HCT116 (cell line): ENCODE results near the gene SPTBN4. TPM values are rescaled to one million over a fixed set of nuclear protein-coding genes. Genes with fewer than 3 reads are reported as not detected.

ENCODE experiments used
- ATAC-seq: fragments of 200-7000 bp; cut with Tn5 transposase; 2 replicates; pipeline ENCODE4 v1.9.1; 2020; ENCODE audit warnings: mild to moderate bottlenecking, moderate library complexity
- BruUV-seq: library from RNA; stranded (reverse); fragments of 400-500 nt; replicated peaks from 2 replicates; lab custom pipeline; 2021; lab: Mats Ljungman, UMichigan
- CTCF ChIA-PET: fragments of 300-600 bp; sonication (Branson Sonifier 250); formaldehyde crosslinking; loops from one replicate; lab custom pipeline; 2021; ENCODE audit warnings: antibody characterized with exemption; lab: Charles Lee
- POLR2A ChIA-PET: fragments of 300-600, 350-600 bp; sonication (Branson Sonifier 250); formaldehyde crosslinking; loops from one replicate; lab custom pipeline; 2021; ENCODE audit warnings: antibody characterized with exemption; lab: Charles Lee
- RAD21 ChIA-PET, 2 experiments: fragments of 300-600 bp; sonication (Branson Sonifier 250); formaldehyde crosslinking; loops; one replicate each; lab custom pipeline; 2023; ENCODE audit warnings: low total read pairs in 2 of 2; ENCODE audit not compliant: uncharacterized antibody in 2 of 2, unreplicated experiment in 2 of 2, low non-redundant PET in 1 of 2; lab: Charles Lee
- DNase-seq: peaks from one replicate; pipeline ENCODE4 v3.0.0-alpha.2; 2010; ENCODE audit warnings: low read depth, low spot score
- H2AFZ ChIP-seq: fragments of 200-600 bp; shearing (Covaris generic), sonication (generic); 2 replicates; pipeline ENCODE4 v1.6.1; 2017; ENCODE audit warnings: low read depth, mixed run types, mixed read lengths, antibody characterized with exemption, low read length; ENCODE audit not compliant: poor library complexity, severe bottlenecking
- H3K27ac ChIP-seq: 2 replicates; pipeline ENCODE4 v1.5.1; 2012; ENCODE audit warnings: low read depth, low read length
- H3K27me3 ChIP-seq: fragments of 200-600 bp; sonication (generic); 2 replicates; pipeline ENCODE4 v1.6.1; 2016; ENCODE audit warnings: mixed run types, low read length, mixed read lengths; ENCODE audit not compliant: insufficient read depth
- H3K36me3 ChIP-seq, 2 experiments: fragments of 200-500 bp in 1 of 2; fragments of 200-600 bp in 1 of 2; sonication (Bioruptor generic) in 1 of 2; sonication (generic) in 1 of 2; 2 replicates each; pipeline versions ENCODE4 v1.5.1 to v1.6.1; 2014 to 2016; ENCODE audit warnings: low read length in 2 of 2, inconsistent platforms in 1 of 2, mixed read lengths in 1 of 2, mixed run types in 1 of 2; ENCODE audit not compliant: insufficient read depth in 2 of 2, control insufficient read depth in 1 of 2
- H3K4me1 ChIP-seq, 2 experiments: fragments of 200-600 bp in 1 of 2; sonication (generic) in 1 of 2; 2 replicates each; pipeline versions ENCODE4 v1.5.1 to v1.6.1; 2012 to 2017; ENCODE audit warnings: low read length in 2 of 2, inconsistent platforms in 1 of 2, mild to moderate bottlenecking in 1 of 2, mixed read lengths in 1 of 2, mixed run types in 1 of 2, moderate library complexity in 1 of 2; ENCODE audit not compliant: insufficient read depth in 2 of 2, control insufficient read depth in 1 of 2
- H3K4me2 ChIP-seq: fragments of 200-600 bp; sonication (generic); 2 replicates; pipeline ENCODE4 v1.6.1; 2017; ENCODE audit warnings: mixed run types, low read length, mixed read lengths
- H3K4me3 ChIP-seq, 2 experiments: fragments of 200-600 bp in 1 of 2; sonication (generic) in 1 of 2; replicated peaks in 1 of 2; 2 replicates each; pipeline ENCODE4 v1.5.1; 2011 to 2016; ENCODE audit warnings: low read length in 2 of 2, control low read depth in 1 of 2, low read depth in 1 of 2, mild to moderate bottlenecking in 1 of 2, mixed read lengths in 1 of 2, mixed run types in 1 of 2
- H3K79me2 ChIP-seq: fragments of 200-600 bp; sonication (generic); 2 replicates; pipeline ENCODE4 v1.6.1; 2017; ENCODE audit warnings: mild to moderate bottlenecking, mixed run types, low read length, moderate library complexity, mixed read lengths; ENCODE audit not compliant: insufficient read depth
- H3K9ac ChIP-seq: fragments of 200-600 bp; sonication (generic); 2 replicates; pipeline ENCODE4 v1.6.1; 2016; ENCODE audit warnings: low read length, mixed read lengths
- H3K9me2 ChIP-seq: fragments of 200-600 bp; sonication (generic), shearing (Covaris generic); 2 replicates; pipeline ENCODE4 v1.6.1; 2017; ENCODE audit warnings: mixed run types, mild to moderate bottlenecking, moderate library complexity; ENCODE audit not compliant: insufficient read depth
- H3K9me3 ChIP-seq, 2 experiments: fragments of 200-500 bp in 1 of 2; fragments of 200-600 bp in 1 of 2; sonication (Bioruptor generic) in 1 of 2; sonication (generic) in 1 of 2; 2 replicates each; pipeline ENCODE4 v1.6.1; 2014 to 2017; ENCODE audit warnings: low read length in 2 of 2, mixed read lengths in 2 of 2, inconsistent platforms in 1 of 2, low read depth in 1 of 2, mild to moderate bottlenecking in 1 of 2, mixed run types in 1 of 2, moderate library complexity in 1 of 2; ENCODE audit not compliant: control insufficient read depth in 1 of 2, insufficient read depth in 1 of 2
- H4K20me1 ChIP-seq: fragments of 200-600 bp; sonication (generic), shearing (Covaris generic); 2 replicates; pipeline ENCODE4 v1.6.1; 2017; ENCODE audit warnings: mixed run types, mild to moderate bottlenecking, moderate library complexity; ENCODE audit not compliant: insufficient read depth
- CBX3 ChIP-seq: IDR thresholded peaks from 2 replicates; pipeline ENCODE4 v1.6.1; 2012; ENCODE audit warnings: low read depth
- CEBPB ChIP-seq: IDR thresholded peaks from 2 replicates; pipeline ENCODE4 v1.6.1; 2012; ENCODE audit warnings: low read depth
- ELF1 ChIP-seq: IDR thresholded peaks from 2 replicates; pipeline ENCODE4 v1.6.1; 2012; ENCODE audit warnings: low read depth, borderline replicate concordance
- EZH2 ChIP-seq: fragments of 200-600 bp; sonication (generic); IDR thresholded peaks from 2 replicates; pipeline ENCODE4 v1.6.1; 2017; ENCODE audit warnings: antibody characterized with exemption, mixed run types
- EZH2phosphoT487 ChIP-seq: fragments of 200-600 bp; IDR thresholded peaks from 2 replicates; pipeline ENCODE4 v1.6.1; 2018; ENCODE audit warnings: antibody characterized with exemption, borderline replicate concordance
- FOSL1 ChIP-seq: IDR thresholded peaks from 2 replicates; pipeline ENCODE4 v1.6.1; 2012; ENCODE audit warnings: low read depth
- MAX ChIP-seq: IDR thresholded peaks from 2 replicates; pipeline ENCODE4 v1.6.1; 2012
- POLR2A ChIP-seq: IDR thresholded peaks from 2 replicates; pipeline ENCODE4 v1.7.0; 2011; ENCODE audit warnings: borderline replicate concordance; ENCODE audit not compliant: insufficient read depth, insufficient read length; ENCODE audit errors: extremely low read depth
- RAD21 ChIP-seq: IDR thresholded peaks from 2 replicates; pipeline ENCODE4 v1.6.1; 2012; ENCODE audit warnings: low read depth, mild to moderate bottlenecking
- REST ChIP-seq: IDR thresholded peaks from 2 replicates; pipeline ENCODE4 v1.6.1; 2012; ENCODE audit warnings: low read depth
- SIN3A ChIP-seq: IDR thresholded peaks from 2 replicates; pipeline ENCODE4 v1.6.1; 2012; ENCODE audit warnings: low read depth
- SRF ChIP-seq: IDR thresholded peaks from 2 replicates; pipeline ENCODE4 v1.6.1; 2012; ENCODE audit warnings: low read depth
- TCF7L2 ChIP-seq: IDR thresholded peaks from 2 replicates; pipeline ENCODE4 v1.7.0; 2011; ENCODE audit warnings: borderline replicate concordance, inconsistent platforms; ENCODE audit not compliant: insufficient read depth, insufficient read length; ENCODE audit errors: extremely low read depth
- YY1 ChIP-seq: IDR thresholded peaks from 2 replicates; pipeline ENCODE4 v1.6.1; 2011; ENCODE audit warnings: low read length, low read depth, moderate library complexity, mild to moderate bottlenecking; ENCODE audit not compliant: insufficient replicate concordance; ENCODE audit errors: extremely low read depth
- ZBTB33 ChIP-seq: IDR thresholded peaks from 2 replicates; pipeline ENCODE4 v1.6.1; 2011; ENCODE audit warnings: mild to moderate bottlenecking, low read length, moderate library complexity; ENCODE audit not compliant: insufficient replicate concordance; ENCODE audit errors: extremely low read depth
- ZFX ChIP-seq: fragments of 450-650 bp; IDR thresholded peaks from 2 replicates; pipeline ENCODE4 v1.6.1; 2017
- intact Hi-C: fragments of 100-400 bp; cut with micrococcal nuclease; formaldehyde crosslinking; loops from 2 replicates; pipeline ENCODE4 v1.10.0; 2022
- total RNA-seq: library from RNA; stranded (reverse); gene quantifications from one replicate; pipeline ENCODE4 v1.2.1, GENCODE V29; 2021; ENCODE audit not compliant: unreplicated experiment

SPTBN4 gene
- total RNA-seq, 1 experiment from 2014 or later, result 4.6 TPM

- CTCF ChIA-PET, result no interaction called here
- 0 out of 4 replicates have a peak, but pooled peaks cover 0 to 7% of the 10 kb centered on the region in 2 experiments for H3K4me1 ChIP-seq
- no TSS peak for BruUV-seq
- H3K79me2 ChIP-seq, result no peaks in the 10 kb centered on the region
- H3K27ac ChIP-seq, result no peak overlapping the region
- H3K4me2 ChIP-seq, result no peak overlapping the region
- no peaks in the 10 kb centered on the region for H3K36me3 ChIP-seq
- H4K20me1 ChIP-seq, result no peaks in the 10 kb centered on the region
- H3K9ac ChIP-seq, result no peak overlapping the region
- H3K9me2 ChIP-seq, result no peaks in the 10 kb centered on the region
- RAD21 ChIA-PET, result no interaction called here
- H2AFZ ChIP-seq, result no peak overlapping the region
- TF ChIP-seq SRF (no peak), YY1 (no peak), CEBPB (no peak), TCF7L2 (no peak), RAD21 (no peak), ZFX (no peak)
- POLR2A ChIA-PET, result no interaction called here
- DNase-seq (no peak), ATAC-seq (no peak)
- H3K4me3 ChIP-seq, result no peak overlapping the region
- intact Hi-C loops, result no loop called here
- H3K27me3 ChIP-seq, result no peaks in the 10 kb centered on the region
- no peaks in the 10 kb centered on the region for H3K9me3 ChIP-seq
These were observed 34.8 kb downstream of the SPTBN4 start for GRCh38 chr19:40501599-40501998.

- ChIA-PET POLR2A (interaction anchor here (0.9 kb wide), 1 partner anchor 37 kb away, joined by 3 read pairs; no protein-coding TSS in a partner anchor), RAD21 (interaction anchor here in 1 of 2 experiments (0.6 kb wide), 1 partner anchor 10 kb away, joined by 5 read pairs; no protein-coding TSS in a partner anchor)
- TF ChIP-seq ZBTB33 (no peak), EZH2phosphoT487 (no peak), REST (no peak), CBX3 (no peak), FOSL1 (no peak), MAX (no peak), SRF (no peak), POLR2A (no peak), TCF7L2 (no peak), ZFX (no peak), EZH2 (no peak), RAD21 (no peak), SIN3A (no peak), CEBPB (no peak), ELF1 (no peak)
These were observed 35.3 kb downstream of the SPTBN4 start for GRCh38 chr19:40502081-40502480.

More at GRCh38 chr19:40502081-40502480, 35.3 kb downstream of the SPTBN4 start:
- Histone ChIP-seq H3K4me3 (no peak overlapping the region), H3K79me2 (no peaks in the 10 kb centered on the region), H3K4me2 (no peak overlapping the region), H2AFZ (no peak overlapping the region), H3K36me3 (no peaks in the 10 kb centered on the region), H3K9me3 (no peaks in the 10 kb centered on the region), H3K9me2 (no peaks in the 10 kb centered on the region), H3K27ac (no peak overlapping the region), H3K4me1 (0 out of 4 replicates have a peak, but pooled peaks cover 0 to 7% of the 10 kb centered on the region in 2 experiments), H3K9ac (no peak overlapping the region), H3K27me3 (no peaks in the 10 kb centered on the region), H4K20me1 (no peaks in the 10 kb centered on the region)
- intact Hi-C loops, result no loop called here
- no TSS peak for BruUV-seq
- no peak for ATAC-seq
- CTCF ChIA-PET, result interaction anchor here (1.0 to 1.2 kb wide), 3 partner anchors 21 to 100 kb away, joined by 3 to 6 read pairs (median 5); no protein-coding TSS in a partner anchor
- DNase-seq, result no peak
